Dermis blood vessel endothelial cell (primary cell): ENCODE results near the gene SPESP1. TPM values are rescaled to one million over a fixed set of nuclear protein-coding genes. Genes with fewer than 3 reads are reported as not detected.

Experiments used
- DNase-seq: peaks from one replicate; pipeline ENCODE4 v3.0.0; 2010
- total RNA-seq: library from RNA; depleted of rRNA; stranded (reverse); fragments of >200 nt; gene quantifications from 2 replicates; pipeline ENCODE4 v1.2.3, GENCODE V29; 2014

SPESP1 gene
- total RNA-seq, 1 donor from 2014 or later: 1.5 TPM

DNA sequence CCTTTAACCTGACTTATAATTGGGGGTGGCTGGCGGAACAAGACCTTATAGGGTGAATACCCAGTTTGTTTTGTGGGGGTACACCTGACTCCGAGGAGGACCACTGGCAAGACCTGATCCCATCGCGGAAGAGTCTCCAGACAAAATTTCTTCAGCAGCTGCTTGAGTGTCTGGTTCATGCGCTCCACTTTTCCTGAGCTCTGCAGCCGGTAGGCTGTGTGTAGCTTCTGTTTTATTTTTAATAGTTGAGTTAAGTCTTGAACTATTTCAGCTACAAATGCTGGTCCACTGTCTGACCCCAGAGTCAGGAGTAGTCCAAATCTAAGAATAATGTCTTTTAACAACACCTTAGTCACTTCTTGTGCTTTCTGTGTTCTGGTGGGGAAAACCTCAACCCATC, 63.0 kb downstream of the SPESP1 start:
- no peak for DNase-seq

DNA sequence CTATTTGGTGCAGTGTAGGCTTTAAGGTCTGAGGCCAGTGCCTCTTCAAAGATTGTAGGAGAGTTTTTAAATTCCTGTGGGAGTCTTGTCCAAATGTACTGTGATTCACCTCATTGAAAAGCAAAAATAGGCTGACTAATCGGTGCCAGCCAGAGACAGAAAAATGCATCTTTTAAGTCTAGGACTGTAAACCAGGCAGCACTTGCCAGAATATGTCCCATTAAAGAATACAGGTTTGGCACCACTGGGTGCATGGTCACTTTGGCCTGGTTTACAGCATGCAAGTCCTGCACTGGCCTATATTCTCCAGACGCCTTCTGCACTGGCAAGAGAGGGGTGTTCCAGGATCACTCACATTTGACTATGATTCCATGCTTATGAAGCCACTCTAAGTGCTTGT, 63.8 kb downstream of the SPESP1 start:
- no peak for DNase-seq

DNA sequence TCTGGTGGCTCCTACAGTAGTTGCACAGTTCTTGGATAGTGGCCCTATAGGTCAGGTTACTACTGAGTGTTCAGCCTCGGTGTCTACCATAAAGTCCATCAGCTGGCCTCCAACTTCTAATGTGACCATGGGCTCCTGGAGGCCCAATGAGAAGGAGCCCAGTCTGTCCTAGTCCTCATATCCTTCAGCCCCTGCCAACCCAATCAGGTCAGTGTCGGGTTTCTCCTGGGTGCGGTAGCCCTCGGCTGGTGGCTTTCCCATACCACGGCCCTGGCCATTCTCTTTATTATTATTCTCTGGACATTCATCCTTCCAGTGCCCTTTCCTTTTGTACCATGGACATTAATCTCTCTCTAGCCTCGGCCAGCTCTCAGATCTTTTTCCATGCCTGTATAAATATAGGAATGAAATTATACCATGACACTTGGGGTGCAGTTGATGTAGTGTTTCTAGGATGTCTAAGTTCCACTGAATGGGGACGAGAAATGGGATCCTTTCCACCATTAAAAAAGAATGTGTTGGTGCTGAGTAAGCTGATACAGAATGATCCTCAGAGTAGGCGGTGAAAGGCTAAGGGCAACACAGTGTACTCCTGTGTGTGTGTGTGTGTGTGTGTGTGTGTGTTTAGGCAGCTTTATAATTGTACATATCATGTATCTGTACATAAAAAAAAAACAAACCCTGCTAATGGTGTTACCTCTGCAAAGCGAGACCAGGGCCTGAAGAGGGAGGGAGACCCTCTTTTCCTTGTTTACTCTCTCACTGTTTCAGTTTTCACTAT, 64.8 kb downstream of the SPESP1 start:
- DNase-seq: no peak

Other genes with a start within 250 kb of the SPESP1 start
- 68.2 and 119 TPM in 2 replicates for gene ANP32A, start 109.6 kb upstream of the SPESP1 start, total RNA-seq
- under 0.01 TPM in 1 of 2 replicates, not detected in the other for gene NOX5, start 84.2 kb downstream of the SPESP1 start, total RNA-seq
- 65.7 and 79.2 TPM in 2 replicates for gene GLCE, start 230.1 kb downstream of the SPESP1 start, total RNA-seq